Dermis lymphatic vessel endothelial cell (primary cell): Measurements from ENCODE around the gene PLXNA1. TPM values are rescaled to one million over a fixed set of nuclear protein-coding genes. Genes with fewer than 3 reads are reported as not detected.

ENCODE experiments used
- total RNA-seq: library from RNA; depleted of rRNA; stranded (reverse); fragments of >200 nt; gene quantifications from 2 replicates; pipeline ENCODE4 v1.2.1, GENCODE V29; 2014

PLXNA1 gene
- 13.2 and 15.1 TPM in 2 replicates for total RNA-seq

DNA sequence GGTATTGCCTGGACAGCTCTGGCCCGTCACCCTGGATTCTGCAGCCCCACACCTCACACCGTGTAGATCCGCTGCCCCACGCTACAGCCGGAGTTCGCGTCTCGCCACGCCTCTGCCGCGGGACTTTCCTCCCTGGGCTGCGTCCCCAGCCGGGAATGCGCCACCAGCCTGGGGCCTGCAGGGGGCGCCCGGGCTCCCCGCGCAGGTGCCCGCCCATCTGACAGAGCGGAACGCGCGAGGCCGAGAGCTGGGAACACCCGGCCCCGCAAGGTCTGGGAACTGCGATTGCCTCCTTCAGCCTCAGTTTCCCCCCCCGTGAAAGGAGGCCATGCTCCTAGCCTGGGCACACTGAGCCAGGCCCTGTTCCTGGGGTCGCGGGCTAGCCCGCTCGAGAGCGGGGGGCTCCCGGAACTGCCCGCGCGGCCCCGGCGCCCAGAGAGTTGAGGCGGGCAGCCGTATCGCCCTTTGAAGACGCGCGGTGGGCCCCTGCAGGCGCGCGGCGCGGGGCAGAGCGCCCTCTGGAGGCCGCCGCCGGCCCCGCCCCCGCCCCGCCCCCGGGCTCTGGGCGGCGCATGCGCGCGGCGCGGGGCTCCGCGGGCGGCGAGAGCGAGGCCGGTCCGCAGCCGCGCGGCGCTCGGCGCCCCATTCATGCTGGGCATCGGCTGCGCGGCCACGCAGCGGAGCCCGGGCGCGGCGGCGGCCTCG, at the start of gene PLXNA1:
TSS of gene PLXNA1 (plus strand) at position 645 of the 705 bp plus-strand sequence. CDS start 5,479 bp downstream, outside the sequence.

Other genes starting within 250 kb of the PLXNA1 start
- not detected in 2 replicates for gene PRR23E, start 210.0 kb downstream of the PLXNA1 start, total RNA-seq